Mammary epithelial cell (primary cell): ENCODE measurements around the gene INPP5E.

Experiments used
- CTCF ChIP-seq, 2 donors: IDR thresholded peaks in 1 of 2; conservative IDR thresholded peaks in 1 of 2; 2 replicates each; pipeline ENCODE4 v1.5.1; 2011 to 2012; ENCODE audit warnings: inconsistent platforms in 2 of 2, low read length in 2 of 2, mild to moderate bottlenecking in 2 of 2, control low read depth in 1 of 2, low read depth in 1 of 2; ENCODE audit not compliant: insufficient read depth in 1 of 2; ENCODE audit errors: extremely low read depth in 1 of 2
- EZH2 ChIP-seq: IDR thresholded peaks from 2 replicates; pipeline ENCODE4 v1.6.1; 2012; ENCODE audit warnings: low read length, inconsistent platforms, borderline replicate concordance

GRCh38 chr9:136429075-136429628 lies 10.5 kb downstream of the INPP5E start:
- TF ChIP-seq CTCF (conservative IDR thresholded peaks at IDR 0.05 in 1 of 2, IDR thresholded peaks at IDR 0.05 in 1 of 2; ENCODE audit: extremely low read depth in 1 of 2, insufficient read depth in 1 of 2, low read depth in 1 of 2, low read length in 2 of 2): no peak
- TF ChIP-seq EZH2: no peak
